MCF 10A (cell line): ENCODE data around the gene CAMTA1. TPM values are rescaled to one million over a fixed set of nuclear protein-coding genes. Genes with fewer than 3 reads are reported as not detected.
A peak's percentile ranks its signal among the peaks of the same experiment; 100 is the strongest.

Source experiments
- BruUV-seq: library from RNA; stranded (reverse); fragments of 400-500 nt; replicated peaks from 2 replicates; lab custom pipeline; 2021; lab: Mats Ljungman, UMichigan
- CTCF ChIA-PET: fragments of 300-600 bp; sonication (Branson Sonifier 250); formaldehyde crosslinking; extraction: SDS; loops from one replicate; lab custom pipeline; 2021; ENCODE audit warnings: antibody characterized with exemption, inconsistent platforms; lab: Yijun Ruan, JAX
- POLR2A ChIA-PET: fragments of 300-600, 350-650 bp; sonication (Branson Sonifier 250); formaldehyde crosslinking; extraction: SDS; loops from one replicate; lab custom pipeline; 2020; ENCODE audit warnings: antibody characterized with exemption, inconsistent platforms; lab: Yijun Ruan, JAX
- DNase-seq: peaks from one replicate; pipeline ENCODE4 v3.0.0-alpha.2; 2018; ENCODE audit not compliant: unreplicated experiment
- H3K27ac Mint-ChIP-seq: one replicate; pipeline ENCODE4 v1.8.0; 2022; ENCODE audit warnings: mild to moderate bottlenecking, low read depth, mixed read lengths; ENCODE audit not compliant: unreplicated experiment
- H3K27me3 Mint-ChIP-seq: one replicate; pipeline ENCODE4 v1.8.0; 2022; ENCODE audit warnings: mixed read lengths; ENCODE audit not compliant: insufficient read depth, unreplicated experiment
- H3K36me3 Mint-ChIP-seq: one replicate; pipeline ENCODE4 v1.8.0; 2022; ENCODE audit warnings: mild to moderate bottlenecking, moderate library complexity, mixed read lengths; ENCODE audit not compliant: insufficient read depth, unreplicated experiment
- H3K4me1 Mint-ChIP-seq: one replicate; pipeline ENCODE4 v1.8.0; 2022; ENCODE audit warnings: mixed read lengths; ENCODE audit not compliant: insufficient read depth, unreplicated experiment
- H3K4me3 Mint-ChIP-seq: one replicate; pipeline ENCODE4 v1.8.0; 2022; ENCODE audit warnings: mild to moderate bottlenecking, moderate library complexity, mixed read lengths; ENCODE audit not compliant: unreplicated experiment
- H3K9me3 Mint-ChIP-seq: one replicate; pipeline ENCODE4 v1.8.0; 2022; ENCODE audit warnings: mixed read lengths; ENCODE audit not compliant: unreplicated experiment
- CTCF ChIP-seq: fragments of 200-600 bp; IDR thresholded peaks from one replicate; pipeline ENCODE4 v1.8.0; 2022; ENCODE audit warnings: antibody characterized with exemption, mild to moderate bottlenecking; ENCODE audit not compliant: unreplicated experiment
- intact Hi-C: fragments of 100-400 bp; cut with micrococcal nuclease; formaldehyde crosslinking; loops from 2 replicates; pipeline ENCODE4 v1.14.1; 2022
- total RNA-seq: library from RNA; stranded (reverse); gene quantifications from 2 replicates; pipeline ENCODE4 v1.2.3, GENCODE V29; 2022

Gene CAMTA1
- total RNA-seq, 1 experiment from 2014 or later, result 74.1 TPM

GRCh38 chr1:7113136-7113535 is 327.9 kb downstream of the CAMTA1 start:
- no peaks in the 10 kb centered on the region for H3K36me3 Mint-ChIP-seq
- H3K27me3 Mint-ChIP-seq, result no peaks in the 10 kb centered on the region
- intact Hi-C loops, result no loop called here
- no peak overlapping the region for H3K27ac Mint-ChIP-seq
- BruUV-seq, result no TSS peak
- H3K4me3 Mint-ChIP-seq, result no peak overlapping the region
- POLR2A ChIA-PET, result no interaction called here
- DNase-seq, result no peak
- no peaks in the 10 kb centered on the region for H3K9me3 Mint-ChIP-seq
- CTCF ChIA-PET, result no interaction called here
- TF ChIP-seq CTCF, result no peak
- H3K4me1 Mint-ChIP-seq, result peaks cover 9% of the 10 kb centered on the region

DNA sequence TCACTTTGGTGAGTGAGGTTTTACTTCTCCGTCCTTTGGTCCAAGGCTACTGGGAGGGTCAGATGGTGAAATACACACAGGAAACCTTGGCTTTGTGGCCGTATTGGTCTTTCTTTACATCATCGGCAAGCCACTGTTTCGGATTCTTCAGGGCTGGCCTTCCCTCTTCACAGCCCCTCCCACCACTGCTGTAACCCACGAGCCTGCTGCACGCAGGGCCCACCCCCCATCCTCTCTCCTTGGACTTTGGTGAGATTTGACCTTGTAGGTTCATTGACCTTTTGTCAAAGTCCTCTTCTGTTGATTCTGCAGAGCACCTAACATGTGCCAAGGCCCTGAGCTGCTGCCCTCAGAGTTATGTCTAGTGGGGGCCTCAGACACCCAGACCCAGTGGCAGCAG is 328.6 kb downstream of the CAMTA1 start:
- CTCF ChIA-PET, result no interaction called here
- no peak overlapping the region for H3K27ac Mint-ChIP-seq
- no peak overlapping the region for H3K4me3 Mint-ChIP-seq
- POLR2A ChIA-PET, result no interaction called here
- no peaks in the 10 kb centered on the region for H3K36me3 Mint-ChIP-seq
- H3K9me3 Mint-ChIP-seq, result no peaks in the 10 kb centered on the region
- TF ChIP-seq CTCF, result no peak
- intact Hi-C loops, result no loop called here
- no peaks in the 10 kb centered on the region for H3K27me3 Mint-ChIP-seq
- DNase-seq, result no peak
- H3K4me1 Mint-ChIP-seq, result peaks cover 9% of the 10 kb centered on the region
- BruUV-seq, result no TSS peak

GRCh38 chr1:7116001-7116400 is 330.7 kb downstream of the CAMTA1 start:
- ChIA-PET POLR2A (no interaction called here), CTCF (interaction anchor here (0.6 kb wide), 1 partner anchor 397 kb away, joined by 4 read pairs; no protein-coding TSS in a partner anchor)
- no peak for DNase-seq
- H3K9me3 Mint-ChIP-seq, result no peaks in the 10 kb centered on the region
- no peak overlapping the region for H3K27ac Mint-ChIP-seq
- BruUV-seq, result no TSS peak
- intact Hi-C loops, result no loop called here
- no peak overlapping the region for H3K4me3 Mint-ChIP-seq
- H3K27me3 Mint-ChIP-seq, result peaks cover 11% of the 10 kb centered on the region
- no peaks in the 10 kb centered on the region for H3K36me3 Mint-ChIP-seq
- peaks cover 9% of the 10 kb centered on the region for H3K4me1 Mint-ChIP-seq
- TF ChIP-seq CTCF, result no peak

DNA sequence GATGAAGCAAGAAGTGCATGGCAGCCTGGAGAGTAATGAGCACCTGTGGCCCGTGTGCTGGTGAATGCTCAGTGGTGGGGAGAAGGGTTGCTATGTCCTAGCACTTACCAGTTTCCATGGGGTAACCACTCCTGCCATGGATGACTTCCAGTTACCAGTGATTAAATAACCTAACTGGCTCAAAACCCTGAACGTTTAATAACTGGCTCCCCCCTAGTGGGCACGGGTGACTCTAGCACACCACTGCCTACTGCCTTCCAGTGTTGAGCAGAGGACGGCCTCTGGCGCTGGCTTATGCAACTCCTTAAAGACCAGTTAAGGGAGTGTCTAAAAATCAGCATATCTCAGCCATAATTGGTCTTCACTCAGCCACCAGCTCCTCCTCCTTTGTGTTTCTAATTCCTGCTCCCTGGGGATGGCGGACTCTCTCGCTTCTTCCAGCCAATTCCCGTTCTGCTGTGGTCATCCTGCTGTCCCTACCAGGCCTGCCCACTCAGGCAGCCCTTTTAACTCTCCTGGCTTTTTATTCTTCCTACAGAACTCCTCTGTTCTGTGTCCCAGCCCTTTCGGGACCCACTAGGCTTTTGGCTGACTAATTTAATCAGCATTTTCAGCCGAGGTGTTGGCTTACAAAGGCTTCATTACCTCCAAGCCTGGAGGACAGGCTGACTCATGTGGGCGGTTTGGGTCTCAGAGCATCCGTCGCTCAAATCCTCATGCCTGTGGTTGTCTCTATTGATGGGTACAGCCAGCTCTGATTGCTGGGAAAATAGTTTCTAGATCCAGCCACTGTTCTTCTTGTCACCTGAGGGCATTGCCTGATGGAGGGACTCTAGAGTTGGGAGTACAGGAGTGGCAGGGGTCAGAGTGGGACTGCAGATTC is 332.4 kb downstream of the CAMTA1 start:
- POLR2A ChIA-PET, result interaction anchor here (0.6 kb wide), 1 partner anchor 27 kb away, joined by 3 read pairs; no protein-coding TSS in a partner anchor

More for the DNA sequence above, 332.4 kb downstream of the CAMTA1 start:
- CTCF ChIA-PET, result interaction anchor here (0.6 to 1.7 kb wide), 4 partner anchors 10 to 860 kb away, joined by 3 to 5 read pairs (median 4); no protein-coding TSS in a partner anchor
- Mint-ChIP-seq H3K4me3 (peak overlapping the region; percentile 40), H3K4me1 (peaks cover 9% of the 10 kb centered on the region), H3K36me3 (no peaks in the 10 kb centered on the region), H3K9me3 (no peaks in the 10 kb centered on the region), H3K27me3 (peaks cover 11% of the 10 kb centered on the region), H3K27ac (no peak overlapping the region)
- no peak for TF ChIP-seq CTCF
- BruUV-seq, result no TSS peak
- peak; percentile 79 for DNase-seq
- intact Hi-C loops, result no loop called here
